Activated naive CD4-positive, alpha-beta T cell treated with anti-CD3 and anti-CD28 coated beads, Interleukin-2, amount 50 U/mL, for 24 hours (primary cell): ENCODE measurements around the gene ZNF286A.
"Not testable (repeated sequence)": the region's sequence is repeated elsewhere in the genome, so short reads cannot be mapped to it uniquely, and the experiment has no call there.

ENCODE experiments used
- H3K27ac Mint-ChIP-seq: one replicate; pipeline ENCODE4 v1.8.0; 2021; ENCODE audit warnings: mild to moderate bottlenecking, mixed read lengths
- H3K27me3 Mint-ChIP-seq: one replicate; pipeline ENCODE4 v1.8.0; 2021; ENCODE audit warnings: mixed read lengths
- H3K36me3 Mint-ChIP-seq: one replicate; pipeline ENCODE4 v1.8.0; 2021; ENCODE audit warnings: mixed read lengths
- H3K4me1 Mint-ChIP-seq: one replicate; pipeline ENCODE4 v1.8.0; 2021; ENCODE audit warnings: mixed read lengths
- H3K4me3 Mint-ChIP-seq: one replicate; pipeline ENCODE4 v1.8.0; 2021; ENCODE audit warnings: mild to moderate bottlenecking, mixed read lengths
- H3K9me3 Mint-ChIP-seq: one replicate; pipeline ENCODE4 v1.8.0; 2021; ENCODE audit warnings: mixed read lengths

Gene ZNF286A

DNA sequence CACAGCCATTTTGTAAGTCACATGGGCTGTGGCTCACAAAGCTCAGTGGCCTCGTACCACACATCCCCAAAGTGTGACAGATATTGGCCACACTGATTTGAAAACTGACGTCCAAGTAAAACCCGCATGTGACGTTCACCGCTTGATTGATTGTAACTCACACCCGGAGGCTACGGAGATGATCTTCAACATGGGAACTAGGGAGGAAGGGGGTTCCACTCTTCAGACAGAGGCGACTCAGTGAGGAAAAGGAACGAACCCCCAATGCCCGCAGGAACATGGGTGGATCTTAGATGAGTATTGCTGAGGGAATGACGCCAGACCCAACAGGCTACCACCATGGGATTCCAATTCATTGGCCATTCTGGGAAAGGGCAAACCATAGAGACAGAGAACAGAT lies 39.7 kb downstream of the ZNF286A start:
- H3K9me3 Mint-ChIP-seq, H3K27ac Mint-ChIP-seq, H3K4me1 Mint-ChIP-seq, H3K4me3 Mint-ChIP-seq, H3K27me3 Mint-ChIP-seq, H3K36me3 Mint-ChIP-seq: not testable (repeated sequence)

GRCh38 chr17:15740041-15740440 lies 40.5 kb downstream of the ZNF286A start:
- not testable (repeated sequence) for H3K4me3 Mint-ChIP-seq, H3K9me3 Mint-ChIP-seq, H3K27ac Mint-ChIP-seq, H3K36me3 Mint-ChIP-seq, H3K4me1 Mint-ChIP-seq, H3K27me3 Mint-ChIP-seq

- Mint-ChIP-seq H3K4me1 (no peaks in the 10 kb centered on the region), H3K27ac (no peak overlapping the region), H3K9me3 (no peaks in the 10 kb centered on the region), H3K36me3 (no peaks in the 10 kb centered on the region), H3K4me3 (no peak overlapping the region), H3K27me3 (no peaks in the 10 kb centered on the region)
These were observed 41.1 kb downstream of the ZNF286A start for GRCh38 chr17:15740570-15741120.

DNA sequence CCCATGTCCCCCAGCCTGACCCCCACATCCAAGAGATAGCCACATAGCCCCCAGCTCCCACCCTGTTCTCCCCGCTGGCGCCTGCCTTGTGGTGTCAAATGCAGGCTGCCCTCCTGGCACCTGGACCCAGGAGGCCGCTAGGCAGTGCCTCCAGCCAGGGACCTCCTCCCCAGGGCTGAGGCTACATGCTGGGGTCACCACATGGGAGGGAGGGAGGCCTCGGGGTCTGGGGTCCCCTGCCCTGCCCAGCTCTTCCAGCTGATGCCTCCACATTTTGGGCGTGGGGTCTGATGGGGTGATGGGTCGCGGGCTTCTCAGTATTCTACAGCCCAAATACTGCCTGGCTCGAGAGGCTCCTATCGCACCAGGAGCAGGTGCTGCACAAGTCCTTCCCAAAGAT lies 42.1 kb downstream of the ZNF286A start:
- no peaks in the 10 kb centered on the region for H3K9me3 Mint-ChIP-seq
- no peak overlapping the region for H3K27ac Mint-ChIP-seq
- no peaks in the 10 kb centered on the region for H3K36me3 Mint-ChIP-seq
- no peaks in the 10 kb centered on the region for H3K27me3 Mint-ChIP-seq
- H3K4me3 Mint-ChIP-seq, result no peak overlapping the region
- H3K4me1 Mint-ChIP-seq, result no peaks in the 10 kb centered on the region

- no peaks in the 10 kb centered on the region for H3K36me3 Mint-ChIP-seq
- H3K9me3 Mint-ChIP-seq, result no peaks in the 10 kb centered on the region
- H3K27ac Mint-ChIP-seq, result no peak overlapping the region
- H3K4me3 Mint-ChIP-seq, result no peak overlapping the region
- peaks cover under 1% of the 10 kb centered on the region for H3K27me3 Mint-ChIP-seq
- no peaks in the 10 kb centered on the region for H3K4me1 Mint-ChIP-seq
These were observed 42.7 kb downstream of the ZNF286A start for GRCh38 chr17:15742051-15742795.

DNA sequence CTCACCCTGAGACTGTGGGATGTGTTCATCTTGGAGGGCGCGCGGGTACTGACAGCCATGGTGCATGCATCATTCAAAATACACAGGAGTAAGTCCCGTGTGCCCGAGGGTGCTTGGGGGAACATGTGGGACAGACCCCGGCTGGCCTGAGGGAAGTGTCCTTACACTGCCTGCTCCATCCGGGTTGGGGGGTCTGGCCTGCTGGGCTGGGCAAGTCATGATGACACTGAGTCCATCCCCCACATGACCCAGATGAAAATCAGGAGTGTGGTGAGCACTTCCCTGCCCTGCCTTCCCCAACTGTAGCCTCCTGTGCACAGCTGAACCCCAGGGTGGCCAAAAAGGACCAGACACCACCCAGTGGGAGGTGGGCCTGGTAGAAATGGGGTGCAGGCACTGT lies 43.4 kb downstream of the ZNF286A start:
- H3K4me3 Mint-ChIP-seq, result no peak overlapping the region
- H3K36me3 Mint-ChIP-seq, result no peaks in the 10 kb centered on the region
- H3K27me3 Mint-ChIP-seq, result peaks cover 2% of the 10 kb centered on the region
- H3K4me1 Mint-ChIP-seq, result no peaks in the 10 kb centered on the region
- H3K9me3 Mint-ChIP-seq, result no peaks in the 10 kb centered on the region
- H3K27ac Mint-ChIP-seq, result no peak overlapping the region

DNA sequence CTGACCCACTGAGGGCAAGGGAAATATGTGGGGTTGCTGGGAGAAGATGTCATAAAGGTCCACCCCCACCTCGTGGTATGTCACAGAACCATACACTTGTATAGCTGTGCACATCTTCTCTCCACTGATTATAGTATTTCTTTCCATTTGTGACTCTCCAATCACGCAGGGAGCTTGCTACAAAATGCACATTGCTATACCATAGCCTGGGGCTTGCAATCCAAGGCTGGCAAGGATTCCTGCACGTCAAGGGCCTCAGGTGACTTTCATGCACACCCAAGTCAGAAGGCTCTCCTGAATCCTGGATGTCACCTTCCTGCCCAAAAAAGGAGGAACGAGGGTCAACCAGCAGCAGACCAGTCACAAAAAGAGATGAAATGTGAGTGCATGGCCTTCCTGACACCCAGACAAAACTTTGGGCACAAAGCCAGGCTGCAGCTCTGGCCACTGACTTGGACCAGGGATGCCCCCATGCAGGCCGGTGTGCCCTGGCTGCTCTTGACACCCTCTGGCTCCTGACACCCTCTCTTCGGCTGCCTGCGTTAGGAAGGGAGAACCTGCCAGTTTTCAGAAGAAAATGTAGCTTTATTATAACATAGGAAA lies 44.6 kb downstream of the ZNF286A start:
- Mint-ChIP-seq H3K4me3 (no peak overlapping the region), H3K27ac (no peak overlapping the region), H3K9me3 (no peaks in the 10 kb centered on the region), H3K4me1 (no peaks in the 10 kb centered on the region), H3K27me3 (peaks cover 2% of the 10 kb centered on the region), H3K36me3 (no peaks in the 10 kb centered on the region)

DNA sequence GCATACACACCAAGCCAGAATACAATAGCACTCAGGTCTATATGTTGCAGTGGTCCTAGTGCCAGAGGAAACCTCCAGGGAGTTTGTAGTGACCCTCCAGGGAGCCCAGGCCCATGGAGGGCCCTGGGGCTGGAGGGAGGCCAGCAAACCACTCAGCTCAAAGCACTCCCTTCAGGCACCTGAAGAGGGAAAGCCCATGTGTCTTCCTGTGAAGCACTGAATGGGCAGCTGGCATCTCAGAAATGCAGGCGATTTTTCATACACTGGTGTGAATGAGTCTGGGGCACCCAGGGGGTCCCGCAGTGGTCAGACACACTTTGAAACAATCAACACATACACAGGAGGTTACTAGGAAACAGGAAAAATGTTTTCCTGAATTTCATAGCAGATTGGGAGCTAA lies 45.3 kb downstream of the ZNF286A start:
- H3K36me3 Mint-ChIP-seq, result no peaks in the 10 kb centered on the region
- no peaks in the 10 kb centered on the region for H3K4me1 Mint-ChIP-seq
- no peak overlapping the region for H3K4me3 Mint-ChIP-seq
- peaks cover 2% of the 10 kb centered on the region for H3K27me3 Mint-ChIP-seq
- H3K27ac Mint-ChIP-seq, result no peak overlapping the region
- H3K9me3 Mint-ChIP-seq, result no peaks in the 10 kb centered on the region

DNA sequence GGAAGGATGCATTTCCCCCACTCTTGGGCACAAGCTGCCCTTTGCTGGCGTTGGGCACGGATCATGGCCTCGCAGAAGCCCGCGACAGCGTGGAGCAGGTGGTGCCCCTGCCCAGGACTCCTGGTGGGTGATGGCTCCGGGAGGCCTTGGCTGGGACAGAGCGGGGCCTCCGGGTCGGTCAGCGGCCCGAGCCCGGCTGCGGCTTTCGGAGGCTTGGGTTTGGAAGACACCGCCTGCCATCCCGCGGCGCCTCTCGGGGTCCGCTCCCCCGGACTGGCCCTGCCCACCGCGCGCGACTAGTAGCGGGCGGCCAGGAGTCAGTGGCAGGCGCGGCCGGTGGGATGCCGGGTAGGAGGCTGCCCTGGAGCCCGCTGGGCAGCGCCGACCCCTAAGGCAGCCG lies 49.9 kb downstream of the ZNF286A start:
- not testable (repeated sequence) for H3K9me3 Mint-ChIP-seq, H3K36me3 Mint-ChIP-seq, H3K4me3 Mint-ChIP-seq, H3K27me3 Mint-ChIP-seq, H3K27ac Mint-ChIP-seq, H3K4me1 Mint-ChIP-seq

DNA sequence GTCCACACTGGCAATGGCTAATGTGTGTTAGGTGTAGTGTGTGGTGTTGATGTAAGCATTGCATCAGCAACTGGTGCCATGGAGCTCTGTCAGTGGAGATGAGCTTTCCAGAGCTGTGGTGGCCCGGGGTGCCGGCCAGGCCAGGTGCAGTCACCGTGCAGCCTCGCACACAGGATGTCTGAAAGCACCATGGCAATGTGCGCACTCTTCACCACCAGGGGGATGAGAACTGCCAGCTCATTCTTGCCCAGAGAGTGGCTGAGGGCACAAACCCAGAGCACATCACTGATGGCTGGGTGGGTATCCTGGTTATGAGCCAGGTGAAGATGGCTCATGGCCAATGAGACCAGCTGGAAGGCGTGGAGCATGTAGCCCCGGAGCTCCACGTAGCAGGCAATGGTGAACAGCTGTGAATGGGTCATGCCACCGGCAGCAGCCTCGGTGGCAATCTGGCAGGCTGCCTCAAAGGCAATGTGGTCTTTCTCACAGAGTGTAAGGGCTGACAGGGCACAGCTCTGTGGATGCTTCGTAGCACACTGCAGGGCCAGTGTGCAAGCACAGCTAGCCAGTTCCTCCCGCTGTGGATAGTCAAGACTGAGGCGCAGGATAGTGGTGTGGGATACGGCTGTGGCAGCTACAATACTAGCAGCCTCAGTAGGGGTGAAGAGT lies 69.4 kb downstream of the ZNF286A start:
- not testable (repeated sequence) for H3K9me3 Mint-ChIP-seq, H3K36me3 Mint-ChIP-seq, H3K4me1 Mint-ChIP-seq, H3K27ac Mint-ChIP-seq, H3K27me3 Mint-ChIP-seq, H3K4me3 Mint-ChIP-seq
